ENCODE measurements around the gene HPCA.

Gene HPCA

GRCh38 chr1:32890516-32891240 lies 4.4 kb downstream of the HPCA start:
- no peak for DNase-seq (ENCODE audit: low spot score)

GRCh38 chr1:32891241-32891570 lies 4.9 kb downstream of the HPCA start:
- DNase-seq (ENCODE audit: low spot score) = no peak

GRCh38 chr1:32891630-32892029 lies 5.3 kb downstream of the HPCA start:
- DNase-seq (ENCODE audit: low spot score) = no peak

GRCh38 chr1:32892368-32893197 lies 6.3 kb downstream of the HPCA start:
- DNase-seq (ENCODE audit: low spot score) = peak; percentile 59

- DNase-seq (ENCODE audit: low spot score) = peak; percentile 51
Measured at GRCh38 chr1:32893198-32894018, 7.1 kb downstream of the HPCA start.

- DNase-seq (ENCODE audit: low spot score) = no peak
Measured at GRCh38 chr1:32894019-32894600, 7.8 kb downstream of the HPCA start.

- no peak for DNase-seq (ENCODE audit: low spot score)
Measured at GRCh38 chr1:32894681-32895080, 8.4 kb downstream of the HPCA start.

- DNase-seq (ENCODE audit: low spot score) = no peak
Measured at GRCh38 chr1:32895325-32896215, 9.3 kb downstream of the HPCA start.

GRCh38 chr1:32896451-32896850 lies 10.2 kb downstream of the HPCA start:
- DNase-seq (ENCODE audit: low spot score) = no peak

- DNase-seq (ENCODE audit: low spot score) = no peak
Measured at GRCh38 chr1:32897082-32898049, 11.1 kb downstream of the HPCA start.

GRCh38 chr1:32898056-32898455 lies 11.8 kb downstream of the HPCA start:
- DNase-seq (ENCODE audit: low spot score) = no peak

GRCh38 chr1:32898958-32899357 lies 12.7 kb downstream of the HPCA start:
- DNase-seq (ENCODE audit: low spot score) = no peak

GRCh38 chr1:32899586-32900296 lies 13.4 kb downstream of the HPCA start:
- no peak for DNase-seq (ENCODE audit: low spot score)

GRCh38 chr1:32900371-32900955 lies 14.2 kb downstream of the HPCA start:
- no peak for DNase-seq (ENCODE audit: low spot score)

GRCh38 chr1:32900956-32901822 lies 14.9 kb downstream of the HPCA start, which contains the start of gene TMEM54:
Gene TMEM54 (minus strand): TSS chr1:32901389. CDS start chr1:32901238, 151 bp downstream.
- DNase-seq (ENCODE audit: low spot score) = no peak

GRCh38 chr1:32901823-32902534 lies 15.7 kb downstream of the HPCA start:
- no peak for DNase-seq (ENCODE audit: low spot score)

- DNase-seq (ENCODE audit: low spot score) = no peak
Measured at GRCh38 chr1:32902535-32902920, 16.2 kb downstream of the HPCA start.
